HCT116 (cell line): Measurements from ENCODE around the gene RCOR3. TPM values are rescaled to one million over a fixed set of nuclear protein-coding genes. Genes with fewer than 3 reads are reported as not detected.
"Not testable (repeated sequence)": the region's sequence is repeated elsewhere in the genome, so short reads cannot be mapped to it uniquely, and the experiment has no call there.

Experiments used
- ATAC-seq: fragments of 200-7000 bp; cut with Tn5 transposase; 2 replicates; pipeline ENCODE4 v1.9.1; 2020; ENCODE audit warnings: mild to moderate bottlenecking, moderate library complexity
- BruUV-seq: library from RNA; stranded (reverse); fragments of 400-500 nt; replicated peaks from 2 replicates; lab custom pipeline; 2021; lab: Mats Ljungman, UMichigan
- CTCF ChIA-PET: fragments of 300-600 bp; sonication (Branson Sonifier 250); formaldehyde crosslinking; loops from one replicate; lab custom pipeline; 2021; ENCODE audit warnings: antibody characterized with exemption; lab: Charles Lee
- POLR2A ChIA-PET: fragments of 300-600, 350-600 bp; sonication (Branson Sonifier 250); formaldehyde crosslinking; loops from one replicate; lab custom pipeline; 2021; ENCODE audit warnings: antibody characterized with exemption; lab: Charles Lee
- RAD21 ChIA-PET, 2 experiments: fragments of 300-600 bp; sonication (Branson Sonifier 250); formaldehyde crosslinking; loops; one replicate each; lab custom pipeline; 2023; ENCODE audit warnings: low total read pairs in 2 of 2; ENCODE audit not compliant: uncharacterized antibody in 2 of 2, unreplicated experiment in 2 of 2, low non-redundant PET in 1 of 2; lab: Charles Lee
- DNase-seq: peaks from one replicate; pipeline ENCODE4 v3.0.0-alpha.2; 2010; ENCODE audit warnings: low read depth, low spot score
- H2AFZ ChIP-seq: fragments of 200-600 bp; shearing (Covaris generic), sonication (generic); 2 replicates; pipeline ENCODE4 v1.6.1; 2017; ENCODE audit warnings: low read depth, mixed run types, mixed read lengths, antibody characterized with exemption, low read length; ENCODE audit not compliant: poor library complexity, severe bottlenecking
- H3K27ac ChIP-seq: 2 replicates; pipeline ENCODE4 v1.5.1; 2012; ENCODE audit warnings: low read depth, low read length
- H3K27me3 ChIP-seq: fragments of 200-600 bp; sonication (generic); 2 replicates; pipeline ENCODE4 v1.6.1; 2016; ENCODE audit warnings: mixed run types, low read length, mixed read lengths; ENCODE audit not compliant: insufficient read depth
- H3K36me3 ChIP-seq, 2 experiments: fragments of 200-500 bp in 1 of 2; fragments of 200-600 bp in 1 of 2; sonication (Bioruptor generic) in 1 of 2; sonication (generic) in 1 of 2; 2 replicates each; pipeline versions ENCODE4 v1.5.1 to v1.6.1; 2014 to 2016; ENCODE audit warnings: low read length in 2 of 2, inconsistent platforms in 1 of 2, mixed read lengths in 1 of 2, mixed run types in 1 of 2; ENCODE audit not compliant: insufficient read depth in 2 of 2, control insufficient read depth in 1 of 2
- H3K4me1 ChIP-seq, 2 experiments: fragments of 200-600 bp in 1 of 2; sonication (generic) in 1 of 2; 2 replicates each; pipeline versions ENCODE4 v1.5.1 to v1.6.1; 2012 to 2017; ENCODE audit warnings: low read length in 2 of 2, inconsistent platforms in 1 of 2, mild to moderate bottlenecking in 1 of 2, mixed read lengths in 1 of 2, mixed run types in 1 of 2, moderate library complexity in 1 of 2; ENCODE audit not compliant: insufficient read depth in 2 of 2, control insufficient read depth in 1 of 2
- H3K4me2 ChIP-seq: fragments of 200-600 bp; sonication (generic); 2 replicates; pipeline ENCODE4 v1.6.1; 2017; ENCODE audit warnings: mixed run types, low read length, mixed read lengths
- H3K4me3 ChIP-seq, 2 experiments: fragments of 200-600 bp in 1 of 2; sonication (generic) in 1 of 2; replicated peaks in 1 of 2; 2 replicates each; pipeline ENCODE4 v1.5.1; 2011 to 2016; ENCODE audit warnings: low read length in 2 of 2, control low read depth in 1 of 2, low read depth in 1 of 2, mild to moderate bottlenecking in 1 of 2, mixed read lengths in 1 of 2, mixed run types in 1 of 2
- H3K79me2 ChIP-seq: fragments of 200-600 bp; sonication (generic); 2 replicates; pipeline ENCODE4 v1.6.1; 2017; ENCODE audit warnings: mild to moderate bottlenecking, mixed run types, low read length, moderate library complexity, mixed read lengths; ENCODE audit not compliant: insufficient read depth
- H3K9ac ChIP-seq: fragments of 200-600 bp; sonication (generic); 2 replicates; pipeline ENCODE4 v1.6.1; 2016; ENCODE audit warnings: low read length, mixed read lengths
- H3K9me2 ChIP-seq: fragments of 200-600 bp; sonication (generic), shearing (Covaris generic); 2 replicates; pipeline ENCODE4 v1.6.1; 2017; ENCODE audit warnings: mixed run types, mild to moderate bottlenecking, moderate library complexity; ENCODE audit not compliant: insufficient read depth
- H3K9me3 ChIP-seq, 2 experiments: fragments of 200-500 bp in 1 of 2; fragments of 200-600 bp in 1 of 2; sonication (Bioruptor generic) in 1 of 2; sonication (generic) in 1 of 2; 2 replicates each; pipeline ENCODE4 v1.6.1; 2014 to 2017; ENCODE audit warnings: low read length in 2 of 2, mixed read lengths in 2 of 2, inconsistent platforms in 1 of 2, low read depth in 1 of 2, mild to moderate bottlenecking in 1 of 2, mixed run types in 1 of 2, moderate library complexity in 1 of 2; ENCODE audit not compliant: control insufficient read depth in 1 of 2, insufficient read depth in 1 of 2
- H4K20me1 ChIP-seq: fragments of 200-600 bp; sonication (generic), shearing (Covaris generic); 2 replicates; pipeline ENCODE4 v1.6.1; 2017; ENCODE audit warnings: mixed run types, mild to moderate bottlenecking, moderate library complexity; ENCODE audit not compliant: insufficient read depth
- EGR1 ChIP-seq: IDR thresholded peaks from 2 replicates; pipeline ENCODE4 v1.6.1; 2012; ENCODE audit warnings: low read depth
- intact Hi-C: fragments of 100-400 bp; cut with micrococcal nuclease; formaldehyde crosslinking; loops from 2 replicates; pipeline ENCODE4 v1.10.0; 2022
- total RNA-seq: library from RNA; stranded (reverse); gene quantifications from one replicate; pipeline ENCODE4 v1.2.1, GENCODE V29; 2021; ENCODE audit not compliant: unreplicated experiment

RCOR3 gene
- total RNA-seq, 1 experiment from 2014 or later: 25.7 TPM

- H2AFZ ChIP-seq: no peak overlapping the region
- no peaks in the 10 kb centered on the region for H4K20me1 ChIP-seq
- no peaks in the 10 kb centered on the region for H3K4me1 ChIP-seq
- no peaks in the 10 kb centered on the region for H3K36me3 ChIP-seq
- ATAC-seq: no peak
- no peak overlapping the region for H3K27ac ChIP-seq
- no TSS peak for BruUV-seq
- POLR2A ChIA-PET: no interaction called here
- H3K27me3 ChIP-seq: no peaks in the 10 kb centered on the region
- H3K9me3 ChIP-seq: no peaks in the 10 kb centered on the region
- H3K9ac ChIP-seq: no peak overlapping the region
- no peak for TF ChIP-seq EGR1
- H3K79me2 ChIP-seq: no peaks in the 10 kb centered on the region
- intact Hi-C loops: no loop called here
- RAD21 ChIA-PET: no interaction called here
- CTCF ChIA-PET: no interaction called here
- no peak for DNase-seq
- H3K9me2 ChIP-seq: no peaks in the 10 kb centered on the region
- no peak overlapping the region for H3K4me2 ChIP-seq
- no peak overlapping the region for H3K4me3 ChIP-seq
Observed at GRCh38 chr1:211241071-211241470, 18.1 kb upstream of the RCOR3 start.

- H3K4me2 ChIP-seq, CTCF ChIA-PET: not testable (repeated sequence)
Observed at GRCh38 chr1:211243639-211244038, 15.5 kb upstream of the RCOR3 start.

GRCh38 chr1:211246583-211246982 lies 12.6 kb upstream of the RCOR3 start:
- intact Hi-C loops, H3K4me2 ChIP-seq, H3K9me2 ChIP-seq, H3K27ac ChIP-seq, H3K79me2 ChIP-seq, H3K9me3 ChIP-seq, H2AFZ ChIP-seq, BruUV-seq, H3K36me3 ChIP-seq, H3K4me3 ChIP-seq, CTCF ChIA-PET, ATAC-seq, DNase-seq, H3K4me1 ChIP-seq, RAD21 ChIA-PET, H3K27me3 ChIP-seq, H3K9ac ChIP-seq, H4K20me1 ChIP-seq, POLR2A ChIA-PET: not testable (repeated sequence)

More at GRCh38 chr1:211243639-211244038, 15.5 kb upstream of the RCOR3 start:
- H3K9me2 ChIP-seq, ATAC-seq, H3K4me3 ChIP-seq, BruUV-seq, H3K79me2 ChIP-seq, POLR2A ChIA-PET, H3K9me3 ChIP-seq, H2AFZ ChIP-seq, RAD21 ChIA-PET, H3K4me1 ChIP-seq, intact Hi-C loops, H3K9ac ChIP-seq, H3K36me3 ChIP-seq, H4K20me1 ChIP-seq, H3K27me3 ChIP-seq, DNase-seq, H3K27ac ChIP-seq: not testable (repeated sequence)
